ENCODE measurements around the gene CYBC1. TPM values are rescaled to one million over a fixed set of nuclear protein-coding genes. Genes with fewer than 3 reads are reported as not detected.
A peak's percentile ranks its signal among the peaks of the same experiment; 100 is the strongest.

Gene CYBC1
- total and polyA plus RNA-seq, 9 of the 15 experiments (the other 6 are each of a cell fraction or from before 2014, with no cell fraction given): 1.3 to 71.8 (median 49.9) TPM

- TF ChIP-seq SMARCC2 (IDR thresholded peaks at IDR 0.05; ENCODE audit: low read depth): no peak
- peak; percentile 48 to 83; a peak in 2 of 4 replicates for TF ChIP-seq MLLT1 (IDR thresholded peaks at IDR 0.05)
- TF ChIP-seq U2AF2 (optimal IDR thresholded peaks at IDR 0.05; ENCODE audit: low read depth, low read length): no peak
- peak; percentile 27 for TF ChIP-seq ZFP36 (IDR thresholded peaks at IDR 0.05; ENCODE audit: low read depth, low read length, partially characterized antibody)
- peak; percentile 45; the same call in 1 of the 2 replicates for TF ChIP-seq OTX1 (CRISPR knock-in tag; IDR thresholded peaks at IDR 0.05)
- no peak for TF ChIP-seq IRF1 (CRISPR knock-in tag; IDR thresholded peaks at IDR 0.05; ENCODE audit: borderline replicate concordance)
- peak; percentile 95 for TF ChIP-seq GTF2E2 (tag; IDR thresholded peaks at IDR 0.05)
- TF ChIP-seq ILF3 (IDR thresholded peaks at IDR 0.05; ENCODE audit: borderline replicate concordance): no peak; the same call in 1 of the 2 replicates
- TF ChIP-seq FOXP1 (CRISPR knock-in tag; IDR thresholded peaks at IDR 0.05): peak; percentile 63; the same call in 1 of the 2 replicates
- TF ChIP-seq, protein P1, sequence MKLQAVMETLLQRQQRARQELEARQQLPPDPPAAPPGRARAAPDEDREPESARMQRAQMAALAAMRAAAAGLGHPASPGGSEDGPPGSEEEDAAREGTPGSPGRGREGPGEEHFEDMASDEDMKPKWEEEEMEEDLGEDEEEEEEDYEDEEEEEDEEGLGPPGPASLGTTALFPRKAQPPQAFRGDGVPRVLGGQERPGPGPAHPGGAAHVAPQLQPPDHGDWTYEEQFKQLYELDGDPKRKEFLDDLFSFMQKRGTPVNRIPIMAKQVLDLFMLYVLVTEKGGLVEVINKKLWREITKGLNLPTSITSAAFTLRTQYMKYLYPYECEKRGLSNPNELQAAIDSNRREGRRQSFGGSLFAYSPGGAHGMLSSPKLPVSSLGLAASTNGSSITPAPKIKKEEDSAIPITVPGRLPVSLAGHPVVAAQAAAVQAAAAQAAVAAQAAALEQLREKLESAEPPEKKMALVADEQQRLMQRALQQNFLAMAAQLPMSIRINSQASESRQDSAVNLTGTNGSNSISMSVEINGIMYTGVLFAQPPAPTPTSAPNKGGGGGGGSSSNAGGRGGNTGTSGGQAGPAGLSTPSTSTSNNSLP (IDR thresholded peaks at IDR 0.05; ENCODE audit: borderline replicate concordance, low read depth, low read length): no peak
- peak; percentile 94 for TF ChIP-seq ASH1L (IDR thresholded peaks at IDR 0.05; ENCODE audit: borderline replicate concordance, low read depth, partially characterized antibody)
- TF ChIP-seq ELF2 (CRISPR knock-in tag; IDR thresholded peaks at IDR 0.05): no peak
- TF ChIP-seq ZNF184 (CRISPR knock-in tag; IDR thresholded peaks at IDR 0.05): no peak
- no peak for TF ChIP-seq KAT2B (IDR thresholded peaks at IDR 0.05; ENCODE audit: low read depth, low read length)
- TF ChIP-seq JUN (IDR thresholded peaks at IDR 0.05; ENCODE audit: borderline replicate concordance, low read depth, low read length): no peak; the same call in 1 of the 2 replicates
- TF ChIP-seq JUN (CRISPR knock-in tag; IDR thresholded peaks at IDR 0.05; ENCODE audit: borderline replicate concordance): no peak; the same call in 1 of the 2 replicates
- no peak for TF ChIP-seq PTRF (tag; IDR thresholded peaks at IDR 0.05)
- 0 out of 2 replicates have a peak, but pooled peaks have one; percentile 51 for TF ChIP-seq HIVEP1 (CRISPR knock-in tag; IDR thresholded peaks at IDR 0.05)
- TF ChIP-seq NBN (IDR thresholded peaks at IDR 0.05; ENCODE audit: low read depth): no peak
- TF ChIP-seq DACH1 (IDR thresholded peaks at IDR 0.05; ENCODE audit: partially characterized antibody): no peak
- TF ChIP-seq, protein P2, sequence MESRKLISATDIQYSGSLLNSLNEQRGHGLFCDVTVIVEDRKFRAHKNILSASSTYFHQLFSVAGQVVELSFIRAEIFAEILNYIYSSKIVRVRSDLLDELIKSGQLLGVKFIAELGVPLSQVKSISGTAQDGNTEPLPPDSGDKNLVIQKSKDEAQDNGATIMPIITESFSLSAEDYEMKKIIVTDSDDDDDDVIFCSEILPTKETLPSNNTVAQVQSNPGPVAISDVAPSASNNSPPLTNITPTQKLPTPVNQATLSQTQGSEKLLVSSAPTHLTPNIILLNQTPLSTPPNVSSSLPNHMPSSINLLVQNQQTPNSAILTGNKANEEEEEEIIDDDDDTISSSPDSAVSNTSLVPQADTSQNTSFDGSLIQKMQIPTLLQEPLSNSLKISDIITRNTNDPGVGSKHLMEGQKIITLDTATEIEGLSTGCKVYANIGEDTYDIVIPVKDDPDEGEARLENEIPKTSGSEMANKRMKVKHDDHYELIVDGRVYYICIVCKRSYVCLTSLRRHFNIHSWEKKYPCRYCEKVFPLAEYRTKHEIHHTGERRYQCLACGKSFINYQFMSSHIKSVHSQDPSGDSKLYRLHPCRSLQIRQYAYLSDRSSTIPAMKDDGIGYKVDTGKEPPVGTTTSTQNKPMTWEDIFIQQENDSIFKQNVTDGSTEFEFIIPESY (CRISPR knock-in tag; IDR thresholded peaks at IDR 0.05): 0 out of 2 replicates have a peak, but pooled peaks have one; percentile 19
- TF ChIP-seq NR2C2 (CRISPR knock-in tag; IDR thresholded peaks at IDR 0.05): no peak
- peak; percentile 77; the same call in 1 of the 2 replicates for TF ChIP-seq NR2C2 (tag; IDR thresholded peaks at IDR 0.05)
Measured at GRCh38 chr17:82458179-82458884, 7.8 kb upstream of the CYBC1 start, which contains the start of gene NARF (continued).

All from K562 (cell line).